HG02885 (cell line): Measurements from ENCODE around the gene OSBPL10.
"Not testable (repeated sequence)": the region's sequence is repeated elsewhere in the genome, so short reads cannot be mapped to it uniquely, and the experiment has no call there.

Experiments
- ATAC-seq: cut with Tn5 transposase; IDR thresholded peaks from one replicate; pipeline ENCODE4 v1.9.1; 2021; ENCODE audit warnings: mild to moderate bottlenecking; ENCODE audit not compliant: unreplicated experiment, poor library complexity

Gene OSBPL10

DNA sequence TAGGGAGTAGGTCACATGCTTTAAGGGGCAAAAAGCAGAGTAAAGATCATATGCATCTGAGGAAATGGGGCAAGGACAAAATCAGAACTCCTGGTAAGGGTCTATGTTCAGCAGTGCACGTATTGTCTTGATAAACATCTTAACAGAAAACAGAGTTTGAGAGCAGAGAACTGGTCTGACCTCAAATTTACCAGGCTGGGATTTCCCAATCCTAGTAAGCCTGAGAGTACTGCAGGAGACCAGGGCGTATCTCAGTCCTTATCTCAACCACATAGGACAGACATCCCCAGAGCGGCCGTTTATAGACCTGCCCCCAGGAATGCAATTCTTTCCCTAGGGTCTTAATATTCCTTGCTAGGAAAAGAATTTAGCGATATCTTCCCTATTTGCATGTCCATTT lies 14.0 kb upstream of the OSBPL10 start:
- ATAC-seq = not testable (repeated sequence)

GRCh38 chr3:31993843-31994242 lies 12.8 kb upstream of the OSBPL10 start:
- ATAC-seq = no peak

DNA sequence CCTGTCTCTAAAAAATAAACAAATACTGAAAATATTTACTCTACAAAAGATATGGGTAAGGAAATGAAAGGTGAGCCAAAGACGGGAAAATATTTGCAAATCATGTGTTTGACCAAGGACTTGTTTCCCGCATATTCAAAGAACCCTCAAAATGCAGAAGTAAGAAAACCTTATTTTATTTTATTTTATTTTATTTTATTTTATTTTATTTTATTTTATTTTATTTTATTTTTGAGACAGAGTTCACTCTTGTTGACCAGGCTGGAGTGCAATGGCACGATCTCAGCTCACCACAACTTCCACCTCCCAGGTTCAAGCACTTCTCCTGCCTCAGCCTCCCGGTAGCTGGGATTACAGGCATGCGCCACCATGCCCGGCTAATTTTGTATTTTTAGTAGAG lies 11.9 kb upstream of the OSBPL10 start:
- ATAC-seq = not testable (repeated sequence)

- no peak for ATAC-seq
Observed at GRCh38 chr3:31988271-31988670, 7.2 kb upstream of the OSBPL10 start.

- no peak for ATAC-seq
Observed at GRCh38 chr3:31985831-31986230, 4.8 kb upstream of the OSBPL10 start.

- no peak for ATAC-seq
Observed at GRCh38 chr3:31984321-31984720, 3.3 kb upstream of the OSBPL10 start.

GRCh38 chr3:31980530-31981205 lies 394 bp downstream of the OSBPL10 start:
- ATAC-seq = peak; percentile 45

GRCh38 chr3:31979001-31979697 lies 1.9 kb downstream of the OSBPL10 start:
- ATAC-seq = peak; percentile 76

DNA sequence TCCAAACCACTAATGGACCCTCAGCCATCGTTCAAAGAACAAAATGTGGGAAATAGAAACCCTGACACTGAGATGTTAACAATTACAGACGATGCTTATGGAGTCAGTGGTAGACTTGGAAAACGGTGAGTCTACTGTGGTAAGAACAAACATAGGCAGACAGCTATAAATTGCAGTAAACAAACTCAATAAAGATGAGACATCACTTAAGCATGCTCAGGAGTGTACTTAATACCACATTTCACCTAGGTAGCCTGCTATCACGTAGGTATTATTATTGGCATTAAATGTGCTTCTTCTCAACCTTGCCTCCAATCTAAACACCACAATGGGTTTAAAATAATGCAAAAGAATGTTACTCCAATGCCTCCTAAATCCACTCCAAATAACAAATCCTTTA lies 2.5 kb downstream of the OSBPL10 start:
- no peak for ATAC-seq

DNA sequence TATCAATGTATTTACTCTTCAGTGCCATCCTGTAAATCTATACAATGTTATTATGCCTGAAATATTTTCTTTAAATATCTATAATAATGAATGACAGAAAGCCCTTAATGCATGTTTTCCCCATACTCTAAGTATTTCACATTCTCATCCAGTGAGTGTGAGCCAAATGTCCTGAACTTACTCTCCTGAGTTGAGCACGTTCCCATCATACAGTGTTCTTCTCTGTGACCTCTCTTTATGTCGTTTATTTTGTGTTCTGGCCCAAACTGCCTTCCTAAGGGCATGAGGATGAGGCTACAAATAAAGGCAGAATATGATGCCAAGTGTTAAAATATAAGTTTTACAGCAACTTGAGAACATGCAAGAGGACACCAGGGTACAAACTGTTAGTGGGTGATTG lies 3.3 kb downstream of the OSBPL10 start:
- no peak for ATAC-seq

GRCh38 chr3:31976302-31976701 lies 4.8 kb downstream of the OSBPL10 start:
- ATAC-seq = no peak

DNA sequence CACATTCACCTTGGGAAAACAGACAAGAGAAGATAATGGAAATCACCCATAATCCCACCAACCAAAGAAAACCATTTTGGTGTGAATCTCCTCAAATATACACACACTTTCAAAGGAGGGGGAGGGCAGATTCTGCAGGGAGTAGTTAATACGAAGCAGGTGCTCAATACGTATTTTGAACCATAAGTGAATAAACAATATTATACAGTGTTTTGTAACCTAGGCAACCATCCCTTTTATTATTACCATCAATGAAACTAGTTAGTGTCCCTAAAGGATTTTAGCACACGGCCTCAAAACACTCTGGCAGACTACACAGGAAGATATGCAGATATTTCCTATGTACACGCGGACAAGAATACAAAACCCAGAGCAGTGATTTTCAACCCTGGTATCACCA lies 6.1 kb downstream of the OSBPL10 start:
- ATAC-seq = no peak

DNA sequence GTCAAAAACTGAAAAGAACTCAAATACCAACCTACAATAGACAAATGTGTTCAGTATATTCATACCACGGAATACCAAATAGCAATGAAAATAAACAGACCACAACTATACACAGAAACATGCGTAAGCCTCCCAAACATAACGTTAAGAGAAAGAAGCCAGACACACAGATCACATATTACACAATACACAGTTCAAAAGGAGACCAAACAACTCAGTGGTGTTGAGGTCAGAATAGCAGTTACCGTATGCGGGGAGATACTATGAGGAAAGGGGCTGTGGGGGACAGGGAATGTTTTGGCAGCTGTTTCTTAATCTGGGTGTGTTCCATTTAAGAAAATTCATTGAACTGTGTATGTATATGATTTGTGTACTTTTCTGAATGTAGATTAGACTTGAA lies 6.6 kb downstream of the OSBPL10 start:
- ATAC-seq = no peak

DNA sequence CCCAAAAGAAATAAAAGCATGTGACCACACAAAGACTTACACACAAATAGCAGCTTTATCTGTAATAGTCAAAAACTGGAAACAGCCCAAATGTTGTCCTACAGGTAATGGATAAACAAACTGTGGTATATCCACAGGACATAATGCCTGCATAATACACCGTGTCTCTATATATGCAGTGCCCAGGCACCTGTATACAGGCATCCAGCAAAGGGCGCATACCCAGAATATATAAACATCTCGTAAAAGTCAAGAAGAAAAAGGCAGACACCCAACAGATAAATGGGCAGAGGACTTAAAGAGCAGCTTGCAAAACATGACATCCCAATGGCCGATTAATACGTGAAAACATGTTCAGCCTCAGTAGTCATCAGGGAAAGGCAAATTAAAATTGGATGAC lies 7.2 kb downstream of the OSBPL10 start:
- no peak for ATAC-seq

DNA sequence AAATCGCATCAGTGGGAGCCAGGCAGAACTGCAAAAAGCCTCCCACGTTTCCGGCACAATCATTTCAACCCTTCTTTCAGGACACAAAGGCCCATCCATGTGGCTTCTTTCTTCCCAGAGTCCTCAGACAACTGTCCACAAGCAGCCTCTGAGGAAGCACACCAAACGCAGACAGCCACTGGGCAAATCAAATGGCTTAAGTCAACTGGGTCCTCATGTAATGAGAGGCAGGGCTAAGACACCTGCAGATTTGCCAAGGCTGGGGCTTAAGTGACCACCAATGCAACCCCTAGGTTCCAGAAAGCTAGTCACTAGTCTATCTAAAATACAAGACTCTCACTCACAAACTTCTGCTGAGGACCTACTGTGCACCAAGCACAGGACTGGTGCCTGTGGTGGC lies 8.0 kb downstream of the OSBPL10 start:
- no peak for ATAC-seq

DNA sequence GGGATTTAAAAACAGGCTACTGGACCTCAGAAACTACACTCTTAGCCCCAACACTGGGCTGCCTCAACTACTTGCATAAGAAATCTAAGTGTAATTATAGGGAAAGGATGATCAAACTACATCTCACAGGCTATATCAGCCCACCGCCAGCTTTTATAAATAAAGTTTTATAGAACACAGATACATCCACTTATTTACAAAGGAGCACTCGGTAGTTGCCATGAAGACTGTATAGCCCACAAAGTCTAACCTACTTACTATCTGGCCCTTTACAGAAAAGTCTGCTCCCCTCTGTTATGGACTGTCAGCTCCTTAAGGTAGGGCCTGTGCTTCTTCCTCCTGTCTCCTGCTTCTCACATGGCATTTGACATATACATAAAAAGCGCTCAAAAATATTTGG lies 9.5 kb downstream of the OSBPL10 start:
- ATAC-seq = no peak

DNA sequence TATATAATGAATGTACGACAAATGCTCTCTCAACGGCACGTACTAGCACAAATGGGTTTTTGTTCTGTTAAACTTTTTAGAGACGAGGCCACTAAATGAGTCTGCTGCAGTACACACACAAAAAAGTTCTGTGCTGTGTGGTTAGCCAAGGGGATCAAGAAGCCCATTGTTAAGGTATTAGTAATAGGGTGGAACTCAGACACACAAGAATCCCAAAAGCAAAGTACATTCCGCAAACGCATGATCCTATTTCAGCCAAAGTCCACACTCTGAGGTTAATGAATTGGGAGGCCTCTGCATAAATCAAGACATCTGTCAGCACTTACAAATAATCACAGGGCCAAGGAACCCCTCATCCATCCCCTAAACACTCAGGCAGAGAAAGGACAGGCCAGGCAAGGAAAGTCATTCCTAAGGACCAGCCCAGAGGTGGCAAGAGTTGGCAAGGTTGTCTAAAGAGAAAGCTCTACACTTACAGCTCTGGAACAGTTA lies 12.1 kb downstream of the OSBPL10 start:
- ATAC-seq = no peak

DNA sequence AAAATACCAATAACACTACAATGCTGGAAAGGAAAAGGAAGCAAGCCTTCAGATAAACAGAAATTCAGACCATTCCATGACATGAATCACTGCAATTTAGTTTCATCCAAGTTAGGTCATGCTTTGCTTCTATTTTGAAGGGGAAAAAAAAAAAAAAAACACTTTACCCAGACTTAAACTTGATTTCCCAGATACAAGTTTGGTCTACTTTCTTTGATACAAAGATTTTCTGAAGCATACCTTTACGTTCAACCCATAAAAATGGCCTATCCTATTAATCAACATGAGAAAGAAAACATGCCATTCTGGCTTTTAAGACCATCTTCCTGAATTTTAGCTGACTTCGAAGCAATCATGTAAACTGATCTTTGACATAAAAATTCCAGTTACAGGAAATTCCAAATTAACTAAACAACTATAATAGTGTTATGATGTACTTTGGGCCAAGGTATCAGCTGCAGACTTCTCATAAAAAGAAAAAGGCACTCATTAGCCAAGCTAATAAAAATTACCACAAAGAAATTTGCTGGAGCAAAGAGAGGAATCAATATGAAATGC lies 12.6 kb downstream of the OSBPL10 start:
- ATAC-seq = no peak

DNA sequence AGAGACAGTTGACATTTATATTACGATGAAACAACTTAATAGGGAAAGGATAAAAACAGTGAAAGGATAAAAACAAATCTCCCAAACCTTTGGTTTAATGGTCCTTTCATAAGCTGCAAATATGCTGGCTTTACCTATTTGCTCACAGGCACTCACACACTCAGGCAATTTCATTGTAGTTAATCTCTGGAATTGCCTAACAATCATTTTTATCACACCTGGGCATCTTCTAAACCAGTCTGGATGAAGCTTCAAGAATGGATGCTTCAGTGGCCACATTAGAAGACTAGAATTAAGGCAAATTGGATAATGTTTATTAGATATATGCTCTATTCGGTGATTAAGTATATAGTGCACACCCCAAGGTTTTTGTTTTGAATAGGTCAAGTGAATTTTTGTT lies 13.5 kb downstream of the OSBPL10 start:
- no peak for ATAC-seq

DNA sequence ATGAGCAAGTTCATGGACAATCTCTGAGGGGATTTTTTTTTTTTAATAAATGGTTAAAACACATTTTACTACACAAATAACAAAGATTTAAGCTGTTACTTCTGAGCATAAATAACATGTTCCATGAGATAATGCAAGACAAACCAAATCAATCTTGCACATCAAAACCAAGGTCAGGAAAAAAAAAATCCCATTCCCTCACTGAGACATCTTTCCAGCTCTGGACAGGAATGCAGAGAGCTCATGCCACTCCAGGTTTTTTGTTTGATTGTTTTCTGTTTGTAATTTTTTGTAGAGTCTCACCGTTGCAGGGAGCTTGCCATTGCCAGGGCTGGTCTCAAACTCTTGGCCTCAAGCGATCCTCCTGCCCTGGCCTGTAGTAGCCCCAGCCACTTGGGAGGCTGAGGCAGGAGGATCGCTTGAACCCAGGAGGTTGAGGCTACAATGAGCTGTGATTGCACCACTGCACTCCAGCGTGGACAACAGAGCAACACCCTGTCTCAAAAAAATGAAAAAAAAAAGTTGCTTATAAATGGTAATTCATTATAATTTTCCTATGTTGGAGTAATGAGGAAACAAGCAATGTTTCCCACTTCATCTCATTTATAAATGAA lies 14.0 kb downstream of the OSBPL10 start:
- ATAC-seq = no peak

DNA sequence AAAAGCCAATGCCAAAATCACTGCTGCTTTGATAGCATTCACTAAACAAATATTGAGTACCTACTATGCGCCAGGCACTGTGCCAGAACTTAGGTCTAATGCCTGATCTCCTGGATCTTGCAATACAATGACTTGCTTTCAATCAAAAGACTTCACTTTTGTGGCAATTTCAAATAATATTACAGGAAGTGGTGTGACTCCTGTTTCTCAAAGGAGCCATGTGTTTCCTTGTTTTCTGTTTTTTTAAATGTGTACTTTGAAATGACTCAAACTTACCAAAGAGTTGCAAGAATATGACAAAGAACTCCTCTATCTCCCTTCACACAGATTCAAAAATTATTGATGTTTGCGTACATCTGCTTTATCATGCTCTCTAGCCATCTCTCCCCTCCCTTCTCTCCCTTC lies 18.3 kb downstream of the OSBPL10 start:
- no peak for ATAC-seq
